SK-N-MC (cell line): ENCODE results near the gene SH3BP5.

Experiments
- DNase-seq: peaks from one replicate; pipeline ENCODE4 v3.0.0-alpha.2; 2011; ENCODE audit warnings: low read depth, low spot score
- H3K27ac ChIP-seq: fragments of 200-600 bp; sonication (generic); 2 replicates; pipeline ENCODE4 v1.5.1; 2016; ENCODE audit warnings: mixed run types
- H3K36me3 ChIP-seq: fragments of 200-600 bp; sonication (generic); 2 replicates; pipeline ENCODE4 v1.6.1; 2017; ENCODE audit warnings: antibody characterized with exemption, low read length, mixed read lengths; ENCODE audit not compliant: insufficient read depth
- H3K4me3 ChIP-seq: fragments of 200-600 bp; sonication (generic); 2 replicates; pipeline ENCODE4 v1.5.1; 2016
- H3K9ac ChIP-seq: fragments of 200-600 bp; sonication (generic); 2 replicates; pipeline ENCODE4 v1.8.0; 2017; ENCODE audit warnings: mixed run types, mixed read lengths; ENCODE audit not compliant: insufficient read length
- H3K9me3 ChIP-seq: fragments of 200-600 bp; sonication (generic); 2 replicates; pipeline ENCODE4 v1.6.1; 2017; ENCODE audit warnings: low read depth, mild to moderate bottlenecking, antibody characterized with exemption, low read length, moderate library complexity, mixed read lengths
- EZH2 ChIP-seq: fragments of 200-600 bp; sonication (generic); IDR thresholded peaks from one replicate; pipeline ENCODE4 v1.6.1; 2017; ENCODE audit warnings: antibody characterized with exemption
- FOXP2 ChIP-seq: optimal IDR thresholded peaks from 2 replicates; pipeline ENCODE3; 2011; ENCODE audit warnings: mild to moderate bottlenecking, moderate library complexity; ENCODE audit not compliant: insufficient read depth; ENCODE audit errors: extremely low read length, control extremely low read depth
- POLR2AphosphoS5 ChIP-seq: IDR thresholded peaks from 2 replicates; pipeline ENCODE4 v1.6.1; 2012; ENCODE audit warnings: mild to moderate bottlenecking, low read depth, low read length, borderline replicate concordance

The SH3BP5 gene

DNA sequence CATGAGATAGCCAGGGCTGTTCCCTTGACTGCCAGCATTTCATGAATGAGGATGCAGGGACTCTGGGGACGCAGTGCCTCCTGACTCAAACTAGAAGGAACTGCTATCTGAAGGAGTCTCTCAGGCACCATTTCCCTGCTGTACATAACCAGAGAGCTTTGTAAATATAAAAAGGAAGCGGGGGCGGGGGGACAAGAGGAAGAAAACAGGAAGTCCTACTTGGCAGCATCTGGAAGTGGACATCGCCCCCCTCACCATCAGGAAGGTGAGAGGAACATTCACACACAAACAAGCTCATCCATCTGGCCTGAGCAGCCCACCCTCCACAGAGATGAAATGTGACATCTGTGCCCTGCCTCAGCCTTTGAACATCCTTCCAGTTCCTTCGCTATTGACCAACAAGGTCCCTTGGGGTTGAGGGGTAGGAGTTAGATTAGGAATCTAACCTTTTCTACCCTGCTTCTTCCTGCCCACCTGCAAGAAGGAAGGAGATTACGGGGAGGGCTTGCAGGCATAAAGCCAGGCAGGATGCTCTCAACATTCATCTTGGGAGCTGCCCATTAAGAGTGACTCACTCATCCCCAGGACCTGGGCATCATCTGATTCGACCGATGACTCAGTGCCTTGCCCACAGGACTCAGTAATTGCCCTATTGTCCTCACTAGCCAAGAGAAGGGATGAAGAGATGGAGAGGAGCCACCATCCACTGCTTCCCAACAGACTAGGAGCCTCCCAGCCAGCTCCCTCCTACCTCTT lies 31.9 kb downstream of the SH3BP5 start:
- H3K4me3 ChIP-seq = no peak overlapping the region
- no peak for DNase-seq
- H3K36me3 ChIP-seq = no peaks in the 10 kb centered on the region
- H3K9ac ChIP-seq = no peak overlapping the region
- no peak overlapping the region for H3K27ac ChIP-seq
- no peaks in the 10 kb centered on the region for H3K9me3 ChIP-seq
- TF ChIP-seq EZH2 (no peak), POLR2AphosphoS5 (no peak), FOXP2 (no peak)

GRCh38 chr3:15299036-15299435 lies 33.4 kb downstream of the SH3BP5 start:
- Histone ChIP-seq H3K9ac (no peak overlapping the region), H3K4me3 (no peak overlapping the region), H3K36me3 (no peaks in the 10 kb centered on the region), H3K9me3 (no peaks in the 10 kb centered on the region), H3K27ac (no peak overlapping the region)
- TF ChIP-seq POLR2AphosphoS5 (no peak), FOXP2 (no peak), EZH2 (no peak)
- DNase-seq = no peak

DNA sequence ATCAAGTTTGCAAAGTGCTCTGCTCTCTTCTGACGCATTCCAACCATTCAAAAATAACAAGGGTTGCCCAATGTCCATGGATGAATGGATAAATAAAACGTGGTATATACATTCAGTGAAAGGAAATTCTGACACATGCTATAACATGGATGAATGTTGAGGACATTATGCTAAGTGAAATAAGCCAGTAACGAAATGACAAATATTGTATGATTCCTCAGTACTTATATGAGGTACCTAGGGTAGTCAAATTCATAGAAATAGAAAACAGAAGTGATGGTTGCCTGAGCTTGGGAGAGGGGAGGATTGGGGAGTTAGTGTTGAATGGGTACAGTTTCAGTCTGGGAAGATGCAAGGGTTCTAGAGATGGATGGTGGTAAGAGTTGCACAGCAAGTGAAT lies 33.9 kb downstream of the SH3BP5 start:
- no peak for DNase-seq
- TF ChIP-seq POLR2AphosphoS5 = no peak
- TF ChIP-seq EZH2 = no peak
- TF ChIP-seq FOXP2 = no peak
- no peak overlapping the region for H3K9ac ChIP-seq
- H3K36me3 ChIP-seq = no peaks in the 10 kb centered on the region
- H3K27ac ChIP-seq = no peak overlapping the region
- H3K4me3 ChIP-seq = no peak overlapping the region
- no peaks in the 10 kb centered on the region for H3K9me3 ChIP-seq

- H3K36me3 ChIP-seq = no peaks in the 10 kb centered on the region
- no peak overlapping the region for H3K4me3 ChIP-seq
- no peak overlapping the region for H3K9ac ChIP-seq
- TF ChIP-seq FOXP2 = no peak
- no peak for TF ChIP-seq POLR2AphosphoS5
- TF ChIP-seq EZH2 = no peak
- H3K27ac ChIP-seq = no peak overlapping the region
- no peaks in the 10 kb centered on the region for H3K9me3 ChIP-seq
- no peak for DNase-seq
Measured at GRCh38 chr3:15297608-15298350, 34.6 kb downstream of the SH3BP5 start.

DNA sequence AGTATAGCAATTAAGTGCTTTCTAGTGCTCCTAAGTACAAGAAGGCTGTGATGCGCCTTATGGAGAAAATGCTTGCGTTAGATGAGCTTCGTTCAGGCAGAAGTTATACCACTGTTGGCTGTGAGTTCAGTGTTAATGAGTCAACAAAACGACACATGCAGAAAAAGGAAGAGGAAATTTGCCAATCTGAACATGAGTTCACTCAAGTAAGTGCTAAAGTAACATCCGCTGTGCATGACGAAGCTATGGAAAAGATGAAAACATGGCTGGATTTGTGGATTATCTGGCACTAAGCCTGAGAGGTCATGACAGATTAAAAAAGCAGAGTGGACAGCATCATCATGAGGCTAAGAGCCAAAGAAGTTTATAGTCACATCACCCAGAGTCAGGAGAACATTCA lies 36.9 kb downstream of the SH3BP5 start:
- DNase-seq = no peak
- Histone ChIP-seq H3K9me3 (no peaks in the 10 kb centered on the region), H3K36me3 (no peaks in the 10 kb centered on the region), H3K27ac (no peak overlapping the region), H3K9ac (no peak overlapping the region), H3K4me3 (no peak overlapping the region)
- TF ChIP-seq EZH2 (no peak), FOXP2 (no peak), POLR2AphosphoS5 (no peak)

- Histone ChIP-seq H3K27ac (no peak overlapping the region), H3K4me3 (no peak overlapping the region), H3K9me3 (no peaks in the 10 kb centered on the region), H3K9ac (no peak overlapping the region), H3K36me3 (no peaks in the 10 kb centered on the region)
- TF ChIP-seq FOXP2 (no peak), EZH2 (no peak), POLR2AphosphoS5 (no peak)
- no peak for DNase-seq
Measured at GRCh38 chr3:15294929-15295328, 37.5 kb downstream of the SH3BP5 start.

- no peaks in the 10 kb centered on the region for H3K36me3 ChIP-seq
- no peak for TF ChIP-seq FOXP2
- TF ChIP-seq POLR2AphosphoS5 = no peak
- no peak for TF ChIP-seq EZH2
- no peak overlapping the region for H3K27ac ChIP-seq
- H3K9me3 ChIP-seq = no peaks in the 10 kb centered on the region
- no peak for DNase-seq
- no peak overlapping the region for H3K9ac ChIP-seq
- no peak overlapping the region for H3K4me3 ChIP-seq
Measured at GRCh38 chr3:15292765-15293522, 39.4 kb downstream of the SH3BP5 start.
